HG03354 (cell line): ENCODE results near the gene MPP7.

Experiments
- ATAC-seq: cut with Tn5 transposase; IDR thresholded peaks from one replicate; pipeline ENCODE4 v1.9.1; 2021; ENCODE audit warnings: mild to moderate bottlenecking; ENCODE audit not compliant: unreplicated experiment, poor library complexity, severe bottlenecking

The MPP7 gene

GRCh38 chr10:28311104-28311503 lies 8.2 kb upstream of the MPP7 start:
- ATAC-seq = no peak

GRCh38 chr10:28307267-28307666 lies 4.4 kb upstream of the MPP7 start:
- no peak for ATAC-seq

- ATAC-seq = no peak
Measured at GRCh38 chr10:28305553-28305952, 2.7 kb upstream of the MPP7 start.

- no peak for ATAC-seq
Measured at GRCh38 chr10:28304032-28304571, 1.2 kb upstream of the MPP7 start.

- ATAC-seq = peak; percentile 0
Measured at GRCh38 chr10:28302012-28302637, 739 bp downstream of the MPP7 start.

GRCh38 chr10:28300027-28300426 lies 2.8 kb downstream of the MPP7 start:
- ATAC-seq = no peak

GRCh38 chr10:28298951-28299350 lies 3.9 kb downstream of the MPP7 start:
- ATAC-seq = no peak

GRCh38 chr10:28296023-28296422 lies 6.8 kb downstream of the MPP7 start:
- no peak for ATAC-seq

GRCh38 chr10:28295336-28295735 lies 7.5 kb downstream of the MPP7 start:
- ATAC-seq = no peak

GRCh38 chr10:28294809-28295208 lies 8.1 kb downstream of the MPP7 start:
- no peak for ATAC-seq

GRCh38 chr10:28294169-28294532 lies 8.7 kb downstream of the MPP7 start:
- ATAC-seq = no peak

GRCh38 chr10:28293236-28294168 lies 9.4 kb downstream of the MPP7 start:
- no peak for ATAC-seq

- no peak for ATAC-seq
Measured at GRCh38 chr10:28291881-28292297, 11.0 kb downstream of the MPP7 start.

- no peak for ATAC-seq
Measured at GRCh38 chr10:28285816-28286215, 17.0 kb downstream of the MPP7 start.

- no peak for ATAC-seq
Measured at GRCh38 chr10:28284126-28284525, 18.7 kb downstream of the MPP7 start.

- no peak for ATAC-seq
Measured at GRCh38 chr10:28283251-28283650, 19.6 kb downstream of the MPP7 start.

- ATAC-seq = no peak
Measured at GRCh38 chr10:28282336-28282735, 20.5 kb downstream of the MPP7 start.

GRCh38 chr10:28281726-28282315 lies 21.0 kb downstream of the MPP7 start:
- ATAC-seq = no peak

- no peak for ATAC-seq
Measured at GRCh38 chr10:28280652-28281051, 22.2 kb downstream of the MPP7 start.

- no peak for ATAC-seq
Measured at GRCh38 chr10:28279878-28280277, 23.0 kb downstream of the MPP7 start.

- no peak for ATAC-seq
Measured at GRCh38 chr10:28278842-28279241, 24.0 kb downstream of the MPP7 start.
